NCI-H82 treated with DMSO at 0.1 percent for 48 hours (cell line): ENCODE measurements around the gene AUH.

ENCODE experiments used
- DNase-seq: peaks from one replicate; lab custom pipeline; 2025; ENCODE audit not compliant: unreplicated experiment; lab: John Stamatoyannopoulos, UW

The AUH gene

DNA sequence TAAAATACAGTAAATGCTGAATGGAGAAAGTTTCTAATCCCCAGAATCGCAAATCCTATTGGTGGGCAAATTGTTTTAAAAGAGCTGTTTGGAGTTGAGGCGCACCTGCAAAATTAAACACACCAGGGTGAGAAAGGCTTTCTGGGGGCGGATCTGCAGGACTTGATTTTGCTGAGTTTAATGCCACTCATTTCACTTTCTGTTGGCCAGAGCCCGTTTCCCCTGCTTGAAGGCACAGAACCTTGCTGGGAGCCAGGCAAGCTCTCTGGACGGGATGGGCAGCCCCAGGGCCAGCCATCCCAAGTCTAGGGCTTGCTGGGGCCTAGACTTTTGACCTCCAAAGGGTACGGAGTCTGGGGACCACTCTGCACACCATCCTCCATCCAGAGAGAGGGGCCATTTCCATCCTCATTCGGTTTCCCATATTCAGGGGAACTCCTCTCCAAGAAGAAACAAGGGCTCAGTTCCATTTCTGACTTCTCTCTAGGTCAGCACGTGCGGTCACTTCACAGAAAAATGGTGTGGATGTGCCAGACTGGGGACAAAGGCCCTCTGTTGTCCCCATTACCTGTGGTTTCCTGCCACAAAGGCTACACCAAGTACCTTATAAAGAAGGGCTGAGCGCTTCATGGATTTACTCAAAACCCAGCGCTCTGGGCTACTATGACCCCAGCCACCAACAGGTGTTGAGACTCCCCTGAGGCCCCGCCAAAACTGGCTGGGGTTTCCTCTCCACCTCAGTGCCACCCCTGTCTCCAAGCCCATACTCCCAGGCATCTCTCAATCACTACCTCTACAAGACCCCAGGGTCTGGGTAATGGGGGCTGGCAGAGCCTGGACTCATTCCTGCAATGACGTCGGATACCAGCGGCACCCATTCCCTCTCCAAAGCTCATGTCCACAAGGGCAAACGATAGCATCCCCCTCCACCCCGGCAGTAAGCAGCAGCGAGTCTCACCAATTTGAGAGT is 170.0 kb downstream of the AUH start:
- no peak for DNase-seq

DNA sequence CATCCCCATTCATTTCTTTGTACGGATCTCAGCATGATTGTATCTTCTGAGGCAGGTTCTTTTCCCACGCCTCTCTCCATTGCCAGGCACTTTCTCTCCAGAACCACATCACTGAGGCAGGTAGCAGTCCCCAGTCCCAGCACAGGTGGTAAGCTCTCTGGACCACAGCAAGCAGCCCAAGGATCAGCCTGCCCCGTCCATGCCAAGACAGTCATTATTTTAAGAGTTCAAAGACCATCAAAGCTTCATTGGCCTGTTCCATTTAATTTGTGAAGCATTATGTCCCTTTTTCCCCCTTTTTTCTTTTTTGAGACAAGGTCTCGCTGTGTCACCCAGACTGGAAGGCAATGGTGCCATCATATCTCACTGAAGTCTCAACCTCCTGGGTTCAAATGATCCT is 171.7 kb downstream of the AUH start:
- DNase-seq: no peak

DNA sequence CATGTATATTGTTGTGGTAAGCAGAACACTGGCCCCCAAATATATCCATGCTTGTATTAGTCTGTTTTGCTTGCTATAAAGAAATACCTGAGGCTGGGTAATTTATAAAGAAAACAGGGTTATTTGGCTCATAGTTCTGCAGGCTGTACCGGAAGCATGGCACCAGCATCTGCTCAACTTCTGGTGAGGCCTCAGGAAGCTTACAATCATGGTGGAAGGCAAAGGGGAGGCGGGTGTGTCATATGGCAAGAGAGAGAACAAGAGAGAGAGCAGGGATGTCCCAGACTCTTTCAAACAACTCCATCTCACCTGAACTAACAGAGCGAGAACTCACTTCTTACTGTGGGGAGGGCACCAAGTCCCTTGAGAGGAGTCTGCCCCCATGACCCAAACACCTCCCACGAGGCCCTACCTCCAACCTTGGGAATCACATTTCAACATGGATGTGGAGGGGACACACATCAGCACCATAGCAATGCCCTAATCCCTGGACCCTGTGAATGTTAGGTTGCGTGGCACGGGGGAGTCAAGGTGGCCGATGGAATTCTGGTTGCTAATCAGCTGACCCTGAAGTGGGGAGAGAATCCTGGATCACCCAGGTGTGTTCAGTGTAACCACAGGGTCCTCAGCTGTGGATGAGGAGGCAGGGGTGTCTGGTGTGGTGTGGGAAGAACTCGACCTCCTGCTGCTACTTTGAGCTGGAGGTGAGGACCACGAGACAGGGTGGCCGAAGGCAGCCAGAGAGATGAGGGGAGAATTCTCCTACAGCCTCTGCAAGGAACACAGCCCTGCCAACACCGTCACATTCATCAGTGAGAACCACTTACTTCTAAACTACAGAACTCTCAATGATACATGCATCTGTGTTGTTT is 172.8 kb downstream of the AUH start:
- no peak for DNase-seq

DNA sequence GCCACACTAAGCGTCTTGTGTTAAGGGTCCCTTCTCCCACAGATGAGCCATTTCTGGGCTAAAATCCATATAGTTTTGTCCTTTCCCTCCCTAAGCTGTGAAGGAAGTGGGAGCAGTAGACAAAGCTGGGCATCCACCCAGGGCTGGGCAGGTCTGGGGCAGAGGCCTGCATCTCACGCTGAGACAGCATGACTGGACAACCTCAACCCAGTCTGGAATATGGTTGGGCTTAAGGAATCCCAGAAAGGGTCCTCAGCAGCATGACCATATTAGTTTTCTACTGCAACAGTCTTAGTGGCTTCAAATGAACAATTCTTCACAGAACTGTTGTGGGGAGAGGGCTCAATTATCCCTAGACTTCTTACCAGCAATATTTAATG is 173.8 kb downstream of the AUH start:
- no peak for DNase-seq

DNA sequence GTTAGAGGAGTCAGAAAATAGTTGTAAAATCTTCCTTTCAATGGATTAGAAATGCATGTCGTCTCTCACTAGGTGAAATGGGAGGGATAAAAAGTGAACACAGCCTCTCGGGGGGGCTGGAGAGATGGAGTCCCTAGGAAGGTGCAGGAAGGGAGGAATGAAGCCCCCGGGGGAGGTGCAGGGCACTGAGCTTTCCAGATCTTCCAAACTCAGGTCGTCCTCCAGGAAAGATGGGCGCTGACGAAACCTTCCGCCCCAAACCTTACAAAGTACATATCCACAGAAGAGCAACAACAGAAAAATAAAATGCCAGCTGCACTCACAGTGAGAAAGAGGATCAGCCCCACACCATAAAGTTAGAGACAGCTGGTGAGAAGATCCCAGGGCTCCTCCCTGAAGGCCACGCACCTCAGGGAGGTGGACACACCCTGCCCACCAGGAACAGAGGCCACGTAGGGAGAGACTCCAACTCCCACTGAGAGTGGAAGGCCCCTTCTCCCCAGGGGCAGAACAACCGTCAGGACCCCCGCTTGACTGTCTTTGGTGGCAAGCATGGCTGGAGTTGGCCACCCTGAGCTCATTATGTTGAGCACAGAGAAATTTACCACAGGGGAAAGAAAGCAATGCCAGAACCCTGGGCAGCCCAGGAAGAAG is 174.3 kb downstream of the AUH start:
- no peak for DNase-seq

DNA sequence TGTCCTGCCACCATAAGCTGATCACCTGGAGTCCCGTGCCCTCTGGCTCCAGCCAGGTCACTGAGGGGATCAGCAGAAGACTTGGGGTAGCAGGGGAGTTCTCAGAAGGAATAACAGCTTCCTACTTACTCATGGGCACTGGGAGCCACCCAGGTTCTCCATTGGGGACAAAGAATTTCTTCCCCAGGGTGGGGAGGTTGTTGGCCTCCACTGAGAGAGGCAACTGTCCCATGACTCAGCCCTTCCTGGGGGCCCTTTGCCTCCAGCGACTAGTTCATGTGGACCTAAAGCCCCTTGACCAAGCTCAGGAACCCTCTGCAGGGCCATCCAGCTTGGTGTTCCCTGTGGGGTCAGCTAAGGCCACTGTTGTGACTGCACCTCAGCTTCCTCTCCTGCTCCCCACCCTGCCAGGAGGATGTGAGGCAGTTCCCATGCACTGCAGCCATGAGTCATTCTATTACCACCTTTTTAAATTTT is 175.0 kb downstream of the AUH start:
- no peak for DNase-seq

DNA sequence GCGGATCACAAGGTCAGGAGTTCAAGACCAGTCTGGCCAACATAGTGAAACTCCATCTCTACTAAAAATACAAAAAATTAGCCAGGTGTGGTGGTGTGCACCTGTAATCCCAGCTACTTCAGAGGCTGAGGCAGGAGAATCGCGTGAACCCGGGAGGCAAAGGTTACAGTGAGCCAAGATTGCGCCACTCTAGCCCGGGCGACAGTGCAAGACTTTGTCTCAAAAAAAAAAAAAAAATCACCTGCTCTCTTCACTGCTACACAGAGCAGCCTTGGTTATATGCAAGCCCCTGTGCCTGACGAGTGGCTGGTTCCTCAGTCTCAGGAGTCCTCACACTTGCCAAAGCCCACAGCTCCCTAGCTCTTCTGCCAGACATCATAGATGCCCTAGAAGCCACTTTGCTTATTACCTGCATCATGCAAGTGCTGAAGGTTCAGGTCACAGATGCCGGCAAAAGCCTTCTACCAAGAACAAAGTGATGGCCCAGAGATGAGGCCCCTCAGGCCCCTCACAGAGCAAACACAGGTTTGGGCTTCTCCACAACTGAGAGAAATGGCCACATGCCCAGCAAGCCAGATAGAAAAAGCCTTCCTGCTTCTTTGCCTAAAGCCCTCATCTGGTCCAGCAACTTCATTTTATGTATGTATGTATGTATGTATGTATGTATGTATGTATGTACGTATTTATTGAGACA is 176.4 kb downstream of the AUH start:
- no peak for DNase-seq

DNA sequence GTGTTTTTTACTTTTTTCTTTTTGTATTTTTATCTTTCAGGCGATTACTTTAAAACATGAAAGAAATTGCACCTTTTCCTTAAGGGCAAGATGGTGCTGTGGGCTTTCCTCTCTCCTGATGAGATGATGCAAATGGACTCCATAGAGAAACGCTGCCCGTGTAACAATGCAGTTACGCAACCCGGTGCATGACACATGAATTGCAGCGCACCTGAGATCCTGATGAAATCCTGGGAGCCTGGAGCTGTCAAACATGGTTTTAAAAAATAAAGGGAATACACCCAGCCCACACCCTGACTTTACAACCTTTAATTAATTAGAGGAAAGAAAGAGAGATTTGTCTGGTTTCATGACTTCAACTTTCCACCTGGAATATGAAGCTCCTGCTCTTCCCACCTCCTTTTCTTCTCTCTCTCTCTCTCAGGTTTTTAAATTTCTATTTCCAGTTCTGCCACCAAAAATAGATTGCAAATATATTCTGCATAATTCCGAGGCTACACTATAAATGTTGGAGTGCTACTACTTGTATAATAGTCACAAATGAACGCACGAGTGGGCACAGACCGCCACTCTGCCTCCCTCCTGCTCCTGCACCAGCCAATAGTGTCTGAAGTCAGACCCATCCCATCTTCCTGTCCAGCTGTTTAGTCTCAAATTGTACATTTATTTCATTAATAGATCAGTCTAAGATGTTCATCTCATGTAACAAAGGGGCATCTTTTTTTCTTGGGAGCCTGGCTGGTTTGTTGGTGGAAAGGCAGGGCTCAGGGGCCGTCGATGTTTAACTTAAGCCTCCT is 179.1 kb downstream of the AUH start:
- no peak for DNase-seq

DNA sequence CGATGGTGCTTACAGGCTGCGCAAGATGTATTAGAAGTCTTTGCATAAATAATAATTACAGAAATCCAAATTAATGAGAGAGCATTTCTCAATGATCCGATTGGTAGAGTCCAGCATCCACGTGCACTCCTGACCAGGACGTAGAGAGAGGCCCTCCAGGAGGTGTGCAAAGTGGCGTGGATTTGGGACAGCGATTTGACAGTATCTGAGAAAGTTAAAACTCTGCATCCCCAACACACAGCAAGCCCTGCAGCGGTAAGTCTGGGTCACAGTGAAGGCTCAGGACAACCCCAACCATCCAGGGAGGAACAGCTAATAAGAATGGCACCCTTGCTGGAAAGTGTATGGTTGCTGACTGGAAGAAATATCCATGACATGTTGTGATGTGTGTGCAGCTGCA is 180.2 kb downstream of the AUH start:
- DNase-seq: no peak

DNA sequence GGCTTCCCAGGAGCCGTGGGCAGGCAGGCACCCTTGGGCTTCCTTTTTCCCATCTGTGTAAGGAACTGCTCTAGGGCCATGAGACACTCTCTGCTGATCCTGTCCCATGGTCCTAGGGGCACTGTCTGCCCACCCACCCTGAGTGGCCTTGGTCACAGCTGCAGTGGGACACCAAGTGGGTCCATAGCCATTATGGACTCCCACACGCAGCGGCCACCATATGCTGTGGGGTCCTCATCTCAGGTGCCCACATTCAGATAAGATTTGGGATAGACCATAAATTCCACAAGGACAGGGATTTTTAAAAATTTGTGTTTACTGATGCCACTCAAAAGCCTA is 180.8 kb downstream of the AUH start:
- no peak for DNase-seq

DNA sequence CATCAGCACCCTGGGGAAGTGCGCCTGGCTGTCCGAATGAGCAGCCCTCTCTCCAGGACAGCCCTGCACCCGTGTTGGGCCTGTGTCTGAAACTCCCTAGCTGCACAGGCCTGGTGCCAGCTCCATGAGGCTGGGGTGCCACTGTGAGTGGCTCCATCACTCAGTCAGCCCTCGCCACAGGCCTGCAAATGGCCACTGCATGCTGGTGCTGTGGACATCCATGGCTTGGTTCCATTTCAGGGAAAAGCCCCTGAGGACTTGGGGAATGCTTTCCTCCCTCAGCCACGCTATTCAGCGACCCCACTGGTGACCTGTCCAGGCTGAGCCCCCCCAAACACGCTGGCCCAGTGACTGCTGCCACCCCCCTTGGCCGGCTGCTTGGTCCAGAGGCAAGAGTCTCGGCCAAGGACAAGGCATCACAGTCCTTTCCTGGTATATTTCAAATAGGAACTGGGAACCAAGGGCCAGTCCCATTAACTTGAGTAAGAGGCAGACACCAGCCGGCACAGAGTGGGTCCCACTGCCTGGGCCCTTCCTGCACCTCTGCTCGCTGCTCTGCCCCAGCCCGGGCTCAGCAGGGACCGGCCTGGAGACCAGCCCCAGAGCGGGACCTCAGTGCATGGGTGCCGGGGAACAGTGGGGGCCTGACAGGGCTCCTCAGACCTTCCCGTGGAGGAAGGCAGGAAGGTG is 181.3 kb downstream of the AUH start:
- no peak for DNase-seq

DNA sequence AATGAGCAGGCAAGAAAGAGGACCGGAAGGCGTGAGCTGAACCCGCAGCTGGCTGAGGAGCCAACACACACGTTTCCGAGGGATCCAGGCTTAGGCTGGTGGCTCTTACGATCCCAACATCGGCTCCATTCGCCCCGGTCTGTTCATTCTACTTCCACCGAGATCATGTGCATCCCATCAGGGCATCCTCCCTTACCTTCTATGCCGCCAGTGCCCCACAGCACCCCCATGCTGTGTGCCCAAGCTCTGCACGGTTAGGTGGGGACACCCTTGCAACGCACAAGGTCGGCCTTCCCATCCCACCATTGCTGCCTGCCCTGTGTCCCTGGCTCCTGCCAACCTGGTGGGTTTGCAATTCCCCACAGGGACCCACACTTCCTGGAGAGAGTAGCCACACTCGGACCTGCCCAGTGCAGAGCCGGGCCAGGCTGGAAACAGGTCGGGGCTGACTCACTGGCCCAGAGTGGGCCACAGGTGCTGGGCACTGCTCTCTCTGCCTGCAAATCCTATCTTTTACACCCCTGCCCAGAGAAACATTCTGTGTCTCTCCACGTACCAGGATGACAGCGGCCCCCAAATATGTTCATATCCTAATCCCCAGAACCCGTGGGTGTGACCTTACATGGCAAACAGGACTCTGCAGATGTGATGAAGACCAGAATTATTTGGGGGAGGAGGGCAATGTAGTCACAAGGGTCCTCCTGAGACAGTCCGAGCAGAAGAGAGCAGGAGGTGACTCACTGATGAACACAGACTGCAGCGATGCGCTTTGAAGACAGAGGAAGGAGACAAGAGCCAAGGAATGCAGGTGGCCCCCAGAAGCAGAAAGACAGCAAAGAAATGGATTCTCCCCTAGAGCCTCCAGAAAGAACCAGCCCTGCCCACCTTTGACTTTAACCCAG is 182.2 kb downstream of the AUH start:
- DNase-seq: no peak

DNA sequence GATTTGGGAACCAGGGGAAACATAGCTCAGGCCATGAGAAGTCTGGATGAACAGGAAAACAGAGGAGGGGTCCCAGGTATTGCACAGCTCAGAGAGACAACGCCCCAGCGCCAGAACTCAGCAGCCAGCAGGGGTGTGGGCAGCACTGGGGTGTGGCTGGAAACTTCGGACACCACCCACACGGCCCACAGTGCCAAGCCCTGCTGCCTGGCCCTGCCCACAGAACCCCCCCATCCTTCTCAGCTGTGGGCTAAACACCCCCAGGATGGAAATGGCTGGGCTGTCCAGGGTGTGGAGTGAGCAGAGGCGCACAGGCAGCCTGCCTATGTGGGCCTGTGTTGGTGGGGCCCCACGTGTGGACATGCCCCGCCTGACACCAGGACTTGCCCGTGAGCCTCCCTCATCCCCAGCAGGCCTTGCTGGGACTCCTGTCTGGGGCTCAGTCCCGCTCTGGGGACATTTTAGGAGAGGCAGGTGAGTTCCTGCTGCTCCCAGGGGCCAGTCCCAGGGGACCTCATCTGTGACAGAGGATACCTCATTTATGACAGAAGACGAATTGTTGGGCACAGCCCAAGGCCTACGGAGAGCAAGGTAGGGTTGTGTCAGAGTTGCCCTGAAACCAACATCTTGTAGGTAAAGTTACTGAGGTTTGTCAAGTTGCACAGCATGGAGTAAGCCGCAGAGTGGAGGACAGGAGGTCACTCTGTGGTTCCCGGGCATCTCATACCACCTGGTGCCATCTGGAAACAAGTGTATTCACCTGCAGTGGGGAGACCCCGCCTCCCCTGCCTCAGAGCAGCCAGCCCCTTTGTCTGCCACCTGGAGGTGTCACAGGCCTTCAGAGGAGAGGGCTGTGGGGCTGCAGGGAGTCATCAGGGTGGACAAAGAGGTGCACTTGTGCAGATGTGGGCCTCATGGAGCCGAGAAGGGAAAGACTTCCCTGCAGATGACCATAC is 183.2 kb downstream of the AUH start:
- no peak for DNase-seq

DNA sequence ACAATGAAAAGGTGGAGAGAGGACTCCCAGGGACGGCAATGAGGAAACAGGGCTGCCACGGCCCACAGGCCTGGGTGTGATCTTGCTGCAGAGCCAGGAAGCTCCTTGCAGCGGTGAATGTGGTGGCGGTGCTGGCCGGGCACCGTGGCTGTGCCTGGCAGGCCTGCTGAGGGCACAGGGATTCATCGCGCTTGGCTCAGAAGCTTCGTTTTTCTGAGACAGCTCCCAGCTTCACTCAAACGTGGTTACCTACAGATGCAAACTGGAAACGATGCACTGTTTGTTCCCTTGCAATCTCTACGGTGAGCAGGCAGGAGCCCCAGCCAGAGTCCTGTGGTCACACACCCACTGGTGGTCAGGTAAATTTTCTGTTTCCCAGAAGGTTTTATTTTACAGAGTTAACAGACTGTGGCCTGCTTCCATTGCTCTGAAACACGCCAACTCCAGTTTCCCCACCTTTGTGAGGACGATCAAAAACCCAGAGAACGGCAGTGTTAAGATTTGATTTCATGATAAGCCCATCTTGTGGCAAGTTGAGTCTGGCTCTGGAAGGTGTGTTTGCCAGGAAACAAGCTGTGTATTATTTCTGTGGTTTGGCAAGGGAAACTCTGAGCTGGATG is 183.9 kb downstream of the AUH start:
- no peak for DNase-seq

DNA sequence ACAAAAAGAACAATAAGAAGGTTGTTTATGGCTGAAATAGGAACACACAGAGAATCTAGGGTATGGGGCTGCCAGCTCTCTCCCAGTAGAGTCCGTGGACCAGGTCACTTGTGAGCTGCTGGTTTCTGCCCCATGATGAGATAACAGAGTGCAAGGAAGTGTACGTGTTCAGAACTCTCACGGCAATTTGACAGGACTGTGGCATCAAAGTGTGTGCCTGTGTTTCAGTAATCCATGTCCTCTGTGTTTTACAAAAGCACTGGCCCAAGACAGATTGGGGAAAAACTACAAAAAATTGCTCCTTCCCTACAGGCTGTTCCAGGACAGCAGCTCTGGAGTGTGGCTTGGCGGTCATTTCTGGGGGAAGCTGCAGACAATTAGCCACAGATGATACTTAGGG is 184.6 kb downstream of the AUH start:
- no peak for DNase-seq

DNA sequence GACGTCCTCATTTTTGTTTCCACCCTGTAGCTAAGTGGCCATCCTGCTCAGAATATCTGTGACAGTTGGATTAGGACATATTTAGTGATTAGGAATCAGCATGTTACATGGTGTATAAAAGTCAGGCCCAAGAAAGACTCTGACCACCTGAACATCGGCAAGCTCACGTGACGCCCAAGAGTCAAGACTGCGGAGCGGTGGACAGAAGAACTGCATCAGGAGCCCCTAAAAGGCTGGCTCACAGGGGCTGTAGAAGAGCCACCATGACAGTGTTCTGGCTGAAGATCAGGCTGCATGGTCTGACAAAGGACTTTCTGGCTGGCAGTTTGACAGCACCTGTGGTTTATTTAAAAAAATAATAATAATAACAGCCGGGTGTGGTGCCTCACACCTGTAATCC is 185.3 kb downstream of the AUH start:
- DNase-seq: no peak

DNA sequence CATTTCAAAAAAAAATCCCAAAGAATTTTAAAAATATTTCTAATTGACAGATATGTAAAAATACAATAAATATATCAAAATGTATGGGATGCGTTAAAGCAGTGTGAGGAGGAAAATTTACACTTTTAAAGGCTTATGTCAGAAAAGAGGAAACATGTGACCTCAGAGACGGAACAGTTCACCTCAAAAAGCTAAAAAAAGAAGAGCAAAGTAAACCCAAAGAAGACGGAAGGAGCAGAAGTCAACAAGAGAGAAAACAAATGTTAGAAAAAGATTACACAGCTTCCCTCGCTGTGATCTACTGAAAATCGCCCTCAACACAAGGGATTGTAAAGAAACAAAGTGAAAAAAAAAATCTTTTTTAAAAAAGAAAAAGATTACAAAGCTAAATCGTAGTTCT is 186.9 kb downstream of the AUH start:
- no peak for DNase-seq
